Smooth muscle cell (in vitro differentiated cells): ENCODE measurements around the gene AJAP1. TPM values are rescaled to one million over a fixed set of nuclear protein-coding genes. Genes with fewer than 3 reads are reported as not detected.
A peak's percentile ranks its signal among the peaks of the same experiment; 100 is the strongest.

ENCODE experiments used
- DNase-seq: peaks from one replicate; lab custom pipeline; 2025; ENCODE audit not compliant: unreplicated experiment; lab: John Stamatoyannopoulos, UW
- H2AFZ ChIP-seq: fragments of 200-600 bp; sonication (generic); 2 replicates; pipeline ENCODE4 v1.6.0; 2016; ENCODE audit warnings: antibody characterized with exemption, low read depth, mild to moderate bottlenecking
- H3F3A ChIP-seq: fragments of 200-600 bp; sonication (generic); 2 replicates; pipeline ENCODE4 v1.6.0; 2017; ENCODE audit warnings: antibody characterized with exemption, low read depth
- H3K27ac ChIP-seq: fragments of 200-600 bp; sonication (generic); 2 replicates; pipeline ENCODE4 v1.5.1; 2016; ENCODE audit warnings: low read depth, mild to moderate bottlenecking
- H3K27me3 ChIP-seq: fragments of 200-600 bp; sonication (generic); 2 replicates; pipeline ENCODE4 v1.6.1; 2016; ENCODE audit warnings: low read depth, mild to moderate bottlenecking
- H3K36me3 ChIP-seq: fragments of 200-600 bp; sonication (generic); 2 replicates; pipeline ENCODE4 v1.5.1; 2016; ENCODE audit warnings: low read depth
- H3K4me1 ChIP-seq: fragments of 200-600 bp; sonication (generic); 2 replicates; pipeline ENCODE4 v1.5.1; 2016; ENCODE audit warnings: low read depth
- H3K4me2 ChIP-seq: fragments of 200-600 bp; sonication (generic); 2 replicates; pipeline ENCODE4 v1.6.0; 2016; ENCODE audit warnings: mild to moderate bottlenecking
- H3K4me3 ChIP-seq: fragments of 200-600 bp; sonication (generic); 2 replicates; pipeline ENCODE4 v1.5.1; 2016; ENCODE audit warnings: mild to moderate bottlenecking
- H3K79me2 ChIP-seq: fragments of 200-600 bp; sonication (generic); 2 replicates; pipeline ENCODE4 v1.6.0; 2016; ENCODE audit warnings: low read depth, mild to moderate bottlenecking
- H3K9ac ChIP-seq: fragments of 200-600 bp; sonication (generic); 2 replicates; pipeline ENCODE4 v1.6.0; 2016; ENCODE audit warnings: low read depth
- H3K9me3 ChIP-seq: fragments of 200-600 bp; sonication (generic); replicated peaks from 2 replicates; pipeline ENCODE4 v1.5.1; 2016; ENCODE audit warnings: low read depth
- H4K20me1 ChIP-seq: fragments of 200-600 bp; sonication (generic); 2 replicates; pipeline ENCODE4 v1.6.0; 2016; ENCODE audit warnings: low read depth
- WGBS: methylation state at CpG from one replicate; pipeline ENCODE4 v1.1.7; 2016; ENCODE audit warnings: low lambda C conversion rate; 5-methylcytosine and 5-hydroxymethylcytosine counted together
- polyA plus RNA-seq: library from polyadenylated mRNA; unstranded; fragments of >200 nt; fragmentation: Nextera tagmentation; extraction: Ambion mirVana; gene quantifications from 2 replicates; pipeline ENCODE4 v1.2.1, GENCODE V29; 2016
- total RNA-seq: library from RNA; depleted of rRNA; stranded (reverse); fragments of >200 nt; gene quantifications from 2 replicates; pipeline ENCODE4 v1.2.3, GENCODE V29; 2014
- TF ChIP-seq, protein P1 (sequence below): fragments of 200-600 bp; sonication (generic); IDR thresholded peaks from 2 replicates; pipeline ENCODE4 v1.5.1; 2017; ENCODE audit warnings: borderline replicate concordance, mild to moderate bottlenecking, antibody characterized with exemption; ENCODE audit not compliant: insufficient read depth, poor library complexity, severe bottlenecking

Gene AJAP1
- total and polyA plus RNA-seq, 2 experiments from 2014 or later: 0.10 to 0.58 TPM

DNA sequence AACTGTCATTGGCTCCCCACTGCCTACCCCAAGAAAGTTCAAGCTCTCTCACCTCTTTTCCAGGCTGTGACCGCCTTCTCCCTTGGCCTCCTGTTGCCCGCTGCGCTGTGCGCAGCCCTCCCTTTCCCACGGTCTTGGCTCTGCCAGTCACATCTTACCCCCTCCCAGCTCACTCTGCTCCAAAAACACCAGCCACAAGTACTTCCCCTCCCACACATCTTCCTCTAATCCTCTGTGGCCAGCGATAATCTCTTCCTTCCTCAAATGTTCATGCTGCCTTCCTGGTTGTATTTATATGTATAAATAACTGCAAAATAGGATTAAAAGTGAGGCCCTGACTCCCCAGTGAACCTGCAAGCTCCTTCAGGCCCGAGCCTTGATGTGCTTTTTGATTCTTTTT is 81.8 kb downstream of the AJAP1 start:
- no peak for DNase-seq
- H3K4me3 ChIP-seq: no peak overlapping the region
- no peak overlapping the region for H3K27ac ChIP-seq
- H3F3A ChIP-seq: no peaks in the 10 kb centered on the region
- H4K20me1 ChIP-seq: no peaks in the 10 kb centered on the region
- peaks cover 4% of the 10 kb centered on the region for H3K4me1 ChIP-seq
- H3K4me2 ChIP-seq: peak overlapping the region; percentile 54
- 66% methylated on average over 7 of the region's 7 CpGs for WGBS
- H3K36me3 ChIP-seq: no peaks in the 10 kb centered on the region
- H3K9me3 ChIP-seq: no peaks in the 10 kb centered on the region
- H3K27me3 ChIP-seq: no peaks in the 10 kb centered on the region
- no peak overlapping the region for H2AFZ ChIP-seq
- TF ChIP-seq, protein P1, sequence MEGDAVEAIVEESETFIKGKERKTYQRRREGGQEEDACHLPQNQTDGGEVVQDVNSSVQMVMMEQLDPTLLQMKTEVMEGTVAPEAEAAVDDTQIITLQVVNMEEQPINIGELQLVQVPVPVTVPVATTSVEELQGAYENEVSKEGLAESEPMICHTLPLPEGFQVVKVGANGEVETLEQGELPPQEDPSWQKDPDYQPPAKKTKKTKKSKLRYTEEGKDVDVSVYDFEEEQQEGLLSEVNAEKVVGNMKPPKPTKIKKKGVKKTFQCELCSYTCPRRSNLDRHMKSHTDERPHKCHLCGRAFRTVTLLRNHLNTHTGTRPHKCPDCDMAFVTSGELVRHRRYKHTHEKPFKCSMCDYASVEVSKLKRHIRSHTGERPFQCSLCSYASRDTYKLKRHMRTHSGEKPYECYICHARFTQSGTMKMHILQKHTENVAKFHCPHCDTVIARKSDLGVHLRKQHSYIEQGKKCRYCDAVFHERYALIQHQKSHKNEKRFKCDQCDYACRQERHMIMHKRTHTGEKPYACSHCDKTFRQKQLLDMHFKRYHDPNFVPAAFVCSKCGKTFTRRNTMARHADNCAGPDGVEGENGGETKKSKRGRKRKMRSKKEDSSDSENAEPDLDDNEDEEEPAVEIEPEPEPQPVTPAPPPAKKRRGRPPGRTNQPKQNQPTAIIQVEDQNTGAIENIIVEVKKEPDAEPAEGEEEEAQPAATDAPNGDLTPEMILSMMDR: no peak
- H3K79me2 ChIP-seq: no peaks in the 10 kb centered on the region
- no peak overlapping the region for H3K9ac ChIP-seq

DNA sequence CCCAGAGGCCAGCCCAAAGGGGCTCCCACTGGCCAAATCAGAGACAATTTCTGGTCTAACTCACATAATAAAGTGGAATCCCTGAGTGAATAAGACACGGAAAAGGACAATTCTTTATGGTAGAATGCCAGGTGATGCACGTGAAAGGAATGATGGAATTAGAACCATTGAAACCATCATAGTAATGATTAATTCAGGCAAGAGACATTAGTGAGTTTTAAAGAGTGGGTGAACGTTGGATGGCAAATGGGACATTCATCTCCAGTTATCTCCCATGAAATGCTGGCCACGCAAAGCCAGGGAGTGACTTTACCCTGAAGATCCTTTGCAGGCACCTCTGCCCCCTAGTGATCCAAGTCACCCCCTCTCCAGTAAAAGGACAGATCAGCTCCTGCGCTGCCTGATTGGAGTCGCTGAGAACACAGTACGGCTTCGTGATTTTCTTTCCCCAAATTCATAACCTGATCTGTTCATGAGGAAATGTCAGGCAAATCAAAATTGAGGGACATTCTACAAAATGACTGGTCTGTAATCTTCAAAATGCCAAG is 87.5 kb downstream of the AJAP1 start:
- no peaks in the 10 kb centered on the region for H3K9me3 ChIP-seq

DNA sequence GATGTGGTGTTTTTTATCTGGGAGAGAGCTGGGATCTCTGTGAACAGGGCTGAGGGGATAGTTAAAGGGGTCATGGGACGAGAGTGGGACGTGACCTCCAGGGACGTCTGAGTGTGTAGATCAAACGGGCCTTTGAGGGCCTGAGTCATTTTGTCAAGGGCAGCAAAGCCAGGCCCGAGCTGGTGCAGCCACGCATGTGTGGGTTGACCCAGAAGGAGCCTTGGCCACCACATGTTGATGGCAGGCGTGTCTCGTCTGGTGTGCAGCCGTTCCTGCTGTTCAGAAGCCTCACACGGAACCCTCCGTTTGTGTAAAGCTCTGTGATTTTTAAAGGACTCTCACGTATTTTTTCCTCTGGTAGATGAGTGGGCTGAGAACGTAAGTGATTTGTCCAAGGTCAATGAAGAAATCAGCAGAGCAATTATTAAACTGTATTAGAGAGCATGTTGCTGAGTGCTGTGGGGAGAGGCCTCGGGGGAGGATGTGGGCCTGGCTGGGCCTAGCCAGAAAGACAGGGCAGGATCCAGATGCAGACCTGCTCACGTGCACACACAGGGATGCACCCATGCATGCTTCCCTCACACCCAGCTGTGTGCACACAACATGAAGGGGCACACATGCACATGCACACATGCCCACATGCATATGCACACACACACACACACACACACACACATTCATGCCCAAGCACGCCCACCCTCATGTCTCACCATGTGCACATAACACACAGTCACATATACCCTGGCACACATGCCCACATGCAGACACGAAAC is 89.8 kb downstream of the AJAP1 start:
- no peak for DNase-seq
- H3K9me3 ChIP-seq: no peaks in the 10 kb centered on the region
- no peak overlapping the region for H2AFZ ChIP-seq
- H3K79me2 ChIP-seq: no peaks in the 10 kb centered on the region
- H3K9ac ChIP-seq: no peak overlapping the region
- H3K4me2 ChIP-seq: no peak overlapping the region
- no peaks in the 10 kb centered on the region for H4K20me1 ChIP-seq
- TF ChIP-seq, protein P1: no peak
- no peak overlapping the region for H3K4me3 ChIP-seq
- 71% methylated on average over 17 of the region's 17 CpGs for WGBS
- no peaks in the 10 kb centered on the region for H3K36me3 ChIP-seq
- H3K27me3 ChIP-seq: no peaks in the 10 kb centered on the region
- no peak overlapping the region for H3K27ac ChIP-seq
- no peaks in the 10 kb centered on the region for H3K4me1 ChIP-seq
- H3F3A ChIP-seq: no peaks in the 10 kb centered on the region

More for the DNA sequence above, 87.5 kb downstream of the AJAP1 start:
- Histone ChIP-seq H3K9ac (no peak overlapping the region), H3F3A (no peaks in the 10 kb centered on the region), H3K4me3 (no peak overlapping the region), H3K4me1 (no peaks in the 10 kb centered on the region), H3K27ac (no peak overlapping the region), H3K36me3 (no peaks in the 10 kb centered on the region), H3K4me2 (no peak overlapping the region), H2AFZ (no peak overlapping the region), H4K20me1 (no peaks in the 10 kb centered on the region), H3K79me2 (no peaks in the 10 kb centered on the region), H3K27me3 (no peaks in the 10 kb centered on the region)
- TF ChIP-seq, protein P1: no peak
- WGBS: 85% methylated on average over 8 of the region's 8 CpGs
- DNase-seq: no peak

DNA sequence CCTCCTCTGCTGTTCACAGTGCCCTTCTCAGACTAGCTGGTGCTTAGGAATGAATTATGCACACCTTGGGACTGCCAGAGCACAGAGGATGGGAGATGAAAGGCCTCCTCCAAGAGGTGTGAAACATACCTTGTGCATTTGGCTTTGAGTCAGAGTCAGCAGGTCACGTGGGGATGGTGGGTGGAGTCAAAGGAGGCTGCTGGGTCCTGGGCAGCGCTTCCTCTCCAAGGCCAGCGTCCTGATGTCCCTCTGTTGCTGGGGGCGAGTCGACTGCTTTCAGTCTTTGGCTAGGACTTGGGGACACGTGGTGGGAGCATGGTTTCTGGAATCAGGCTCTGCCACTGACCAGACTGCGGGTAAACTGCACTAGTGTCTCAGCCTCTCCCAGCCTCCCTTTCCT is 91.2 kb downstream of the AJAP1 start:
- H3K27ac ChIP-seq: no peak overlapping the region
- no peaks in the 10 kb centered on the region for H3K4me1 ChIP-seq
- no peak overlapping the region for H3K9ac ChIP-seq
- WGBS: 77% methylated on average over 7 of the region's 7 CpGs
- no peaks in the 10 kb centered on the region for H3F3A ChIP-seq
- no peak overlapping the region for H3K4me2 ChIP-seq
- no peaks in the 10 kb centered on the region for H4K20me1 ChIP-seq
- H3K27me3 ChIP-seq: no peaks in the 10 kb centered on the region
- DNase-seq: no peak
- no peak overlapping the region for H2AFZ ChIP-seq
- no peaks in the 10 kb centered on the region for H3K79me2 ChIP-seq
- TF ChIP-seq, protein P1: no peak
- H3K9me3 ChIP-seq: no peaks in the 10 kb centered on the region
- H3K36me3 ChIP-seq: no peaks in the 10 kb centered on the region
- H3K4me3 ChIP-seq: no peak overlapping the region
